Measurements from ENCODE around the gene BAMBI.

The BAMBI gene

GRCh38 chr10:28676968-28677887, at the start of gene BAMBI:
BAMBI (plus strand) TSS chr10:28677521; CDS start chr10:28677898, 377 bp downstream.
- H3K27me3 ChIP-seq (ENCODE audit: control insufficient read depth in 1 of 2, insufficient read depth in 2 of 2, low read length in 2 of 2), result peaks cover 6 to 12% of the 10 kb centered on the region in 2 donors
- H3K9ac ChIP-seq (ENCODE audit: low read length in 2 of 2), result peak within 1 kb of the TSS in 1 of 2 donors; percentile 54

GRCh38 chr10:28628184-28628893, 49.0 kb upstream of the BAMBI start:
- no peak overlapping the region for H3K9ac ChIP-seq (ENCODE audit: low read length in 2 of 2)
- H3K27me3 ChIP-seq (ENCODE audit: control insufficient read depth in 1 of 2, insufficient read depth in 2 of 2, low read length in 2 of 2), result no peaks in the 10 kb centered on the region
- no peak overlapping the region for H3K27ac ChIP-seq (ENCODE audit: low read length)
- H3K4me1 ChIP-seq (ENCODE audit: control insufficient read depth, insufficient read depth, low read length), result no peaks in the 10 kb centered on the region
- no peak overlapping the region for H3K4me3 ChIP-seq (ENCODE audit: low read length in 2 of 2)
- H3K36me3 ChIP-seq (ENCODE audit: control insufficient read depth in 2 of 2, insufficient read depth in 2 of 2, low read length in 2 of 2), result no peaks in the 10 kb centered on the region
- H3K9me3 ChIP-seq (ENCODE audit: control insufficient read depth in 2 of 2, low read length in 2 of 2), result no peaks in the 10 kb centered on the region

More at GRCh38 chr10:28676968-28677887, at the start of gene BAMBI:
- Histone ChIP-seq H3K36me3 (ENCODE audit: control insufficient read depth in 2 of 2, insufficient read depth in 2 of 2, low read length in 2 of 2) (no peaks in the 10 kb centered on the region), H3K4me3 (ENCODE audit: low read length in 2 of 2) (peak within 1 kb of the TSS; percentile 59 to 79), H3K27ac (ENCODE audit: low read length) (no peak within 1 kb of the TSS), H3K4me1 (ENCODE audit: control insufficient read depth, insufficient read depth, low read length) (peaks cover 26% of the 10 kb centered on the region), H3K9me3 (ENCODE audit: control insufficient read depth in 2 of 2, low read length in 2 of 2) (no peaks in the 10 kb centered on the region)

- Histone ChIP-seq H3K4me3 (ENCODE audit: low read length in 2 of 2) (no peak overlapping the region), H3K9me3 (ENCODE audit: control insufficient read depth in 2 of 2, low read length in 2 of 2) (no peaks in the 10 kb centered on the region), H3K36me3 (ENCODE audit: control insufficient read depth in 2 of 2, insufficient read depth in 2 of 2, low read length in 2 of 2) (no peaks in the 10 kb centered on the region), H3K9ac (ENCODE audit: low read length in 2 of 2) (no peak overlapping the region), H3K4me1 (ENCODE audit: control insufficient read depth, insufficient read depth, low read length) (no peaks in the 10 kb centered on the region), H3K27ac (ENCODE audit: low read length) (no peak overlapping the region), H3K27me3 (ENCODE audit: control insufficient read depth in 1 of 2, insufficient read depth in 2 of 2, low read length in 2 of 2) (no peaks in the 10 kb centered on the region)
These were observed 45.3 kb upstream of the BAMBI start for GRCh38 chr10:28631896-28632583.

DNA sequence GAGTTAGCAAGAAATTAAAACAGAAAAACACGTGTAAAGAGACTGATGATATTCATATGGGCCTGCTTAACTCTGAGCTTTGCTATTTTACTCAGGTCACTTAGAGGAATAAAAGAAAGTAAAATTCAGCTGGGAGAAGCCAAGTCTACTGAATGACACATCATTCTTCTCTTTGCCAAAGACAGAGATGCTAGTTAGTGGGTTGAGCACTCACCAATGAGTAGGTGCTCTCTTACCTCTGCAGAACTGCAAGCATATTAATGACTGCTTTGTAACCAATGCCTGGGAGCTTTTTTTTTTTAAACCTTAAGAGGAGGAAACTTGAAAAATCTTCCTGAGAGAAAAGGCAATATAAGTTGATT, 44.8 kb upstream of the BAMBI start:
- no peak overlapping the region for H3K9ac ChIP-seq (ENCODE audit: low read length in 2 of 2)
- H3K4me1 ChIP-seq (ENCODE audit: control insufficient read depth, insufficient read depth, low read length), result no peaks in the 10 kb centered on the region
- no peak overlapping the region for H3K27ac ChIP-seq (ENCODE audit: low read length)
- H3K4me3 ChIP-seq (ENCODE audit: low read length in 2 of 2), result no peak overlapping the region
- H3K36me3 ChIP-seq (ENCODE audit: control insufficient read depth in 2 of 2, insufficient read depth in 2 of 2, low read length in 2 of 2), result no peaks in the 10 kb centered on the region
- H3K9me3 ChIP-seq (ENCODE audit: control insufficient read depth in 2 of 2, low read length in 2 of 2), result peaks cover 0 to 3% of the 10 kb centered on the region in 2 donors
- no peaks in the 10 kb centered on the region for H3K27me3 ChIP-seq (ENCODE audit: control insufficient read depth in 1 of 2, insufficient read depth in 2 of 2, low read length in 2 of 2)

- H3K9me3 ChIP-seq (ENCODE audit: control insufficient read depth in 2 of 2, low read length in 2 of 2), result peaks cover 0 to 5% of the 10 kb centered on the region in 2 donors
- H3K27me3 ChIP-seq (ENCODE audit: control insufficient read depth in 1 of 2, insufficient read depth in 2 of 2, low read length in 2 of 2), result no peaks in the 10 kb centered on the region
- no peaks in the 10 kb centered on the region for H3K4me1 ChIP-seq (ENCODE audit: control insufficient read depth, insufficient read depth, low read length)
- H3K36me3 ChIP-seq (ENCODE audit: control insufficient read depth in 2 of 2, insufficient read depth in 2 of 2, low read length in 2 of 2), result no peaks in the 10 kb centered on the region
- no peak overlapping the region for H3K27ac ChIP-seq (ENCODE audit: low read length)
- H3K4me3 ChIP-seq (ENCODE audit: low read length in 2 of 2), result no peak overlapping the region
- H3K9ac ChIP-seq (ENCODE audit: low read length in 2 of 2), result no peak overlapping the region
These were observed 43.6 kb upstream of the BAMBI start for GRCh38 chr10:28633750-28634149.

DNA sequence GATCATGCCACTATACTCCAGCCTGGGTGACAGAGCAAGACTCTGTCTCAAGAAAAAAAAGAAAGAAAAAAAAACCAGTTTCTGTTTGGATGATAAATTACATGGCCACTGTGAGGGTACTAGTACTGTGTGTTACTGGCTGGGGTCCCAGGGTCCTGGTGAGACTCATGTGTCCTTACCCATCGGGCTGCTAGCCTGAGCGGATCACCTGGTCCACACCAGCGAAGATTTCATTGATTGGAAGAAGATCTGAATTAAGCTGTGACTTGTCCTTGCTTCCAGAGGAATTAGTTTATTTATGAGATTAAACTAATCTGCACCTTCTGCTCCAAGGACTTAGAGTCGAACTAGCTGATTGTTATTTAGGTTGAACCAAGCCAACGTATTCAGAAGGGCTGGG, 40.0 kb upstream of the BAMBI start:
- no peaks in the 10 kb centered on the region for H3K4me1 ChIP-seq (ENCODE audit: control insufficient read depth, insufficient read depth, low read length)
- H3K36me3 ChIP-seq (ENCODE audit: control insufficient read depth in 2 of 2, insufficient read depth in 2 of 2, low read length in 2 of 2), result no peaks in the 10 kb centered on the region
- H3K9ac ChIP-seq (ENCODE audit: low read length in 2 of 2), result no peak overlapping the region
- H3K27ac ChIP-seq (ENCODE audit: low read length), result no peak overlapping the region
- peaks cover 0 to 5% of the 10 kb centered on the region in 2 donors for H3K9me3 ChIP-seq (ENCODE audit: control insufficient read depth in 2 of 2, low read length in 2 of 2)
- H3K4me3 ChIP-seq (ENCODE audit: low read length in 2 of 2), result no peak overlapping the region
- no peaks in the 10 kb centered on the region for H3K27me3 ChIP-seq (ENCODE audit: control insufficient read depth in 1 of 2, insufficient read depth in 2 of 2, low read length in 2 of 2)

DNA sequence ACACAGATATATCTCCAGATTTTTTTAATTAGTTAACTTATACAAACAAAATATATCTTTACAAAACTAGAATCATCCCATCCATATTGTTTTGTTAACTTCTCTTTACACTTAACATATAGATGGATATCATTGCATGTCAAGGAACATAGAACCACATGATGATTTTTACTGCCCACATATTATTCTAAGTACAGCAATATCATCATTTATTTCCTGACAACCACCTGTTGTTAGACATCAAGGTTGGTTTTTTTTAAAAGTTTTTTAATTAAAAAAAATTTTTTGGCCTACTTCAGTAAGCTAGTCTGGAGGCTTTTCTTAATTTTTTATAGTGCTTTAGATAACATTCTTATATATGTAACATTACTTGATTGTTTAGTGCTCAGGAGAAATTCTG, 38.9 kb upstream of the BAMBI start:
- Histone ChIP-seq H3K27me3 (ENCODE audit: control insufficient read depth in 1 of 2, insufficient read depth in 2 of 2, low read length in 2 of 2) (no peaks in the 10 kb centered on the region), H3K4me1 (ENCODE audit: control insufficient read depth, insufficient read depth, low read length) (no peaks in the 10 kb centered on the region), H3K4me3 (ENCODE audit: low read length in 2 of 2) (no peak overlapping the region), H3K27ac (ENCODE audit: low read length) (no peak overlapping the region), H3K36me3 (ENCODE audit: control insufficient read depth in 2 of 2, insufficient read depth in 2 of 2, low read length in 2 of 2) (no peaks in the 10 kb centered on the region), H3K9ac (ENCODE audit: low read length in 2 of 2) (no peak overlapping the region), H3K9me3 (ENCODE audit: control insufficient read depth in 2 of 2, low read length in 2 of 2) (peaks cover 0 to 5% of the 10 kb centered on the region in 2 donors)

DNA sequence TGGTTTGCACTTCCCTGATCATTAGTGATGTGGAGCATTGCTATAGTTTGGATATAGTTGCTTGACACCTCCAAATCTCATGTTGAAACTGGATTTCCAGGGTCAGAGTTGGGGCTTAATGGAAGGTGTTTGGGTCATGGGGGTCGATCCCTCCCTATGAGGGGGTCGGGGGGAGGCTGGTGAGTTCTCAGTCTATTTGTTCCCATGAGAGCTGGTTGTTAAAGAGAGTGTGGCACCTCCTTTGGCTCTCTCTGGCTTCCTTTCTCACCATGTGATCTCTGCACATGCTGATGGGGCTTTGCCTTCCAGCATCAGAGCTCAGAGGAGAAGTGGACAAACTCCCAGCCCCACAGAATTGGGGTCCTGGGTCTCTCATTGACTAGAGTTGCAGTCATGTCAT, 36.8 kb upstream of the BAMBI start:
- H3K27me3 ChIP-seq (ENCODE audit: control insufficient read depth in 1 of 2, insufficient read depth in 2 of 2, low read length in 2 of 2), result no peaks in the 10 kb centered on the region
- no peak overlapping the region for H3K27ac ChIP-seq (ENCODE audit: low read length)
- H3K9me3 ChIP-seq (ENCODE audit: control insufficient read depth in 2 of 2, low read length in 2 of 2), result peaks cover 0 to 5% of the 10 kb centered on the region in 2 donors
- H3K9ac ChIP-seq (ENCODE audit: low read length in 2 of 2), result no peak overlapping the region
- H3K4me1 ChIP-seq (ENCODE audit: control insufficient read depth, insufficient read depth, low read length), result no peaks in the 10 kb centered on the region
- H3K36me3 ChIP-seq (ENCODE audit: control insufficient read depth in 2 of 2, insufficient read depth in 2 of 2, low read length in 2 of 2), result no peaks in the 10 kb centered on the region
- H3K4me3 ChIP-seq (ENCODE audit: low read length in 2 of 2), result no peak overlapping the region

DNA sequence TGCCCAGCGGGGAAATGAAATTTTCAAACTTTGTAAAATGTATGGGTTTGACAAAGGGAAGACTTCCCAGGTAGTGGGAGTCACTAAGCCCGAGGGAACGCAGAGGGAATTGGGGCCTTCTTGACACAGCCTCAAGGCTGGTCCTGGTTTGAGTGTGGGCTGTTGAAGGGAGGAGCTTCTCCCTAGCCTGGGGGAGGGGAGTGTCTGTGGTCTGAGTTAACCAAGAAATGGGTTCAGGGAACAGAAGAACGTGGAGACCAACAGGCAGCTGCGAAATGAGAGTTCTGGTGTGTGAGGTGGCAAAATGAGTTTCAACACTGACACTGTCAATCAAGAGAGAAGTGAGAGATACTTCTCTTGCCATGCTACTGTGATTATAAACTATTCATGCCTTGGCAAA, 32.7 kb upstream of the BAMBI start:
- H3K9ac ChIP-seq (ENCODE audit: low read length in 2 of 2), result no peak overlapping the region
- H3K27me3 ChIP-seq (ENCODE audit: control insufficient read depth in 1 of 2, insufficient read depth in 2 of 2, low read length in 2 of 2), result no peaks in the 10 kb centered on the region
- no peaks in the 10 kb centered on the region for H3K9me3 ChIP-seq (ENCODE audit: control insufficient read depth in 2 of 2, low read length in 2 of 2)
- no peak overlapping the region for H3K27ac ChIP-seq (ENCODE audit: low read length)
- H3K4me1 ChIP-seq (ENCODE audit: control insufficient read depth, insufficient read depth, low read length), result no peaks in the 10 kb centered on the region
- H3K4me3 ChIP-seq (ENCODE audit: low read length in 2 of 2), result no peak overlapping the region
- no peaks in the 10 kb centered on the region for H3K36me3 ChIP-seq (ENCODE audit: control insufficient read depth in 2 of 2, insufficient read depth in 2 of 2, low read length in 2 of 2)

DNA sequence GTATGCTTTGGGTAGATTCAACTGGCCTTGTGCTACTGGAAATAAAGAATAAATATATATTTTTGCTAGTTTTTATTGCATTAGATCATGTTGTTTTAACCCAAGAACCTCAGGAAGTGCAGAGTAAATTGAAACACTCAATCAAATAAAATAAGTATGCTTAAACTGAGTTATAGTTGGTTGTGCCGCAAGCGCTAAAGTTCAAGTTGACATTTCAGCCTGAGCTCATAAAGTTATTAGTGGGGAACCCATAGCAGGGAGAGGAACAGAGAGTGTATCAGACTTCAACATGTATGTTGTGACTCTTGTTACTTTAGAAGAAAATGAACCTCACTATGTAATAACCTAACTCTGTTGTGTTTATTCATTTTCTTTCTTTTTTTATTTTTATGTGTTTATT, 25.2 kb upstream of the BAMBI start:
- no peaks in the 10 kb centered on the region for H3K36me3 ChIP-seq (ENCODE audit: control insufficient read depth in 2 of 2, insufficient read depth in 2 of 2, low read length in 2 of 2)
- H3K4me1 ChIP-seq (ENCODE audit: control insufficient read depth, insufficient read depth, low read length), result no peaks in the 10 kb centered on the region
- H3K27ac ChIP-seq (ENCODE audit: low read length), result no peak overlapping the region
- no peak overlapping the region for H3K4me3 ChIP-seq (ENCODE audit: low read length in 2 of 2)
- H3K9me3 ChIP-seq (ENCODE audit: control insufficient read depth in 2 of 2, low read length in 2 of 2), result no peaks in the 10 kb centered on the region
- H3K9ac ChIP-seq (ENCODE audit: low read length in 2 of 2), result no peak overlapping the region
- no peaks in the 10 kb centered on the region for H3K27me3 ChIP-seq (ENCODE audit: control insufficient read depth in 1 of 2, insufficient read depth in 2 of 2, low read length in 2 of 2)

Data from stomach smooth muscle (tissue), 2 donors.